HG03066 (cell line): ENCODE results near the gene CNN1.
"Not testable (repeated sequence)": the region's sequence is repeated elsewhere in the genome, so short reads cannot be mapped to it uniquely, and the experiment has no call there.

Experiments used
- ATAC-seq: cut with Tn5 transposase; IDR thresholded peaks from one replicate; pipeline ENCODE4 v1.9.1; 2021; ENCODE audit warnings: low read depth; ENCODE audit not compliant: unreplicated experiment

The CNN1 gene

DNA sequence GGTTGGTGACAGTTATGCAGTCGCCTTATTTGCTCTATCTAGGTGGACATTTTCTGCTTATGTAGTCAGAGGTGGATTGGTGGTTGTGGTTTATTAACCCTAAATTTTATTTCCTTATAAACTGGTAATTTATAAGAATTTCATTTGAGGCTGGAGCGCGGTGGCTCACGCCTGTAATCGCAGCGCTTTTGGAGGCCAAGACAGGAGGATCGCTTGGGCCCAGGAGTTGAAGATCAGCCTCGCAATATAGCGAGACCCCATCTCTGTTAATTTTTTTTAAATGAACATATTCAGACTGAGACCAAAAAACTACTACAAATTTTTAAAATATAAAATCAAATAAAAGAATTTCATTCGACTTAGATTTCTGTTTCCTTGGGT lies 59.4 kb downstream of the CNN1 start:
- ATAC-seq: no peak

DNA sequence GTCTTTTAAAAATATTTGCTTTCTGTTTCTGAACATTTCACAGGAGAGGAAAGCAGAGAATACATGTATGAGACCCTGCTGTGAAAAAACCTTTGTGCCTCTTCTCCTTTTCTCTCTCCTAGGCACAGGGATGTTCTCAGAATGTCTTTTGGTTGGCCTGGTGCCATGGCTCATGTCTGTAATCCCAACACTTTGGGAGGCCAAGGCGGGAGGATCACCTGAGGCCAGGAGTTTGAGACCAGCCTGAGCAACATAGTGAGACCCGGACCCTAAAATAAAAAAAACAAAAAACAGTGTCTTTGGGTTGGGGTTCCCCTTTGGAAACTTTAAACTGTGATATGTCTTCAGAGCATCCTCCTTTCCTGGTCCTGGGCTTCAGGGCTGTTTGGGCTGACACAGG lies 60.1 kb downstream of the CNN1 start:
- ATAC-seq: no peak

DNA sequence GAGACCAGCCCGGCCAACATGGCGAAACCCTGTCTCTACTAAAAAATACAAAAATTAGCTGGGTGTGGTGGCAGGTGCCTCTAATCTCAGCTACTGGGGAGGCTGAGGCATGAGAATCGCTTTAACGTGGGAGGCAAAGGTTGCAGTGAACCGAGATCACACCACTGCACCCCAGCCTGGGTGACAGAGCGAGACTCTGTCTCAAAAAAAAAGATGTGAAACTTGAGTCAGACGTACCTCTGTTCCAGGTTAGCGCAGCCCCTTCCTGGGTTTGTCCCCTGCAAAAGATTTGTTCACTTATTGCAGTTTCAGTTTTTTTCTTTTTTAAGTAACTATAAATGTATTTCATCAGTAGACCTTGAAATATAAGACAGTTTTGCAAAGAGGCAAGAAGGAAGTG lies 61.1 kb downstream of the CNN1 start:
- ATAC-seq: not testable (repeated sequence)
